NT2/D1 (cell line): ENCODE measurements around the gene RELT.

Source experiments
- DNase-seq: peaks from one replicate; pipeline ENCODE4 v3.0.0-alpha.2; 2011; ENCODE audit warnings: low read depth, low spot score
- H3K27me3 ChIP-seq: 2 replicates; pipeline ENCODE4 v1.6.0; 2011; ENCODE audit warnings: mild to moderate bottlenecking; ENCODE audit not compliant: insufficient read length, insufficient read depth
- H3K36me3 ChIP-seq: 2 replicates; pipeline ENCODE4 v1.6.1; 2011; ENCODE audit warnings: mild to moderate bottlenecking, low read length, mixed read lengths; ENCODE audit not compliant: insufficient read depth, insufficient read length
- H3K4me1 ChIP-seq: 2 replicates; pipeline ENCODE4 v1.5.1; 2011; ENCODE audit not compliant: insufficient read depth, insufficient read length
- H3K4me3 ChIP-seq: 2 replicates; pipeline ENCODE4 v1.5.1; 2011; ENCODE audit warnings: low read depth; ENCODE audit not compliant: insufficient read length
- H3K9ac ChIP-seq: 2 replicates; pipeline ENCODE4 v1.6.0; 2011; ENCODE audit warnings: low read depth; ENCODE audit not compliant: insufficient read length
- H3K9me3 ChIP-seq: 2 replicates; pipeline ENCODE4 v1.5.1; 2011; ENCODE audit warnings: mild to moderate bottlenecking, low read length; ENCODE audit not compliant: insufficient read depth
- SUZ12 ChIP-seq: IDR thresholded peaks from 2 replicates; pipeline ENCODE4 v1.6.1; 2011; ENCODE audit not compliant: insufficient read length, insufficient read depth; ENCODE audit errors: extremely low read depth
- YY1 ChIP-seq: IDR thresholded peaks from 2 replicates; pipeline ENCODE4 v1.6.1; 2011; ENCODE audit not compliant: insufficient read length, insufficient read depth
- ZNF274 ChIP-seq: IDR thresholded peaks from 2 replicates; pipeline ENCODE4 v1.6.1; 2011; ENCODE audit warnings: mild to moderate bottlenecking, low read depth, low read length

The RELT gene

DNA sequence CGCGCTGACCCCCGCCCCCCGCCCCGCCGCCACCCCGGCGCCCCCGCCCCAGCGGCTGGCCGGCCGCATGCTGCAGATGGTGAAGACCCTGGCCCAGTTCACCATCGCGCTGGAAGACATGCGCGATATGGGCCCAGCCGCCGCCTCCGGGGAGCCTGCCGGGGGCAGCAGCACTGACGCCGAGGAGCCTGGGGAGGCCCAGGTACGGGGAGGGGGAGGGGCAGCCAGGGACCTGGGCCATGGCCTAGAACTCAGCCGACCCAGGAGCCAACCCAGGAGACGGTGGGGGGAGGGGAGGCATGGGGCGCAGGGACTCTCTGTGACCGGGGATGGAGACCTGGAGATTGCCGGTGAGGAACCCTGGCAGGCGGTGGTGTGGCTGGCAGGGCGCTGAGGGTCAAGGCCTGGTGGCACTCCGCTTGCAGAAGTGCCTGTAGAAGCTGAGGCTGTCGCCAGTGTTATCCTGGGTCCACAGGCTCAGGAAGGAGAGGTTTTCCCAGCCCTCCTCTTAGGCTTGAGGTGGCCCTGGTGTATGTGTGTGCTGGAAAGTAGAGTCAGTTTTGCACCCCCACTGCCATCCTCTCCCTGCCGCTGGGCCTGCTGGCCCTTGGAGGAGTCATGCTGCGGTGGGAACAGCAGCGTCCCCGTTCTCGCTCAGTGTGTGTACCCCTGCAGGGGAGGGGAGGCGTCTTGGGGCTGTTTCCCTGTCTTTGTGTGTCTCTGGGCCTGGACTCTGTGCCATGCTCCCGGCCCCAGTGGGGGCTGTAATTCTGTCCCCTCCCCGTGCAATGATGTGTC, 32.9 kb upstream of the RELT start:
- H3K9ac ChIP-seq, result peak overlapping the region; percentile 63
- H3K36me3 ChIP-seq, result peaks cover 32% of the 10 kb centered on the region
- H3K9me3 ChIP-seq, result no peaks in the 10 kb centered on the region
- TF ChIP-seq ZNF274, result no peak
- TF ChIP-seq YY1, result no peak
- TF ChIP-seq SUZ12, result no peak
- H3K4me1 ChIP-seq, result peaks cover 22% of the 10 kb centered on the region
- no peak for DNase-seq
- peaks cover 15% of the 10 kb centered on the region for H3K27me3 ChIP-seq
- peak overlapping the region; percentile 8 for H3K4me3 ChIP-seq

DNA sequence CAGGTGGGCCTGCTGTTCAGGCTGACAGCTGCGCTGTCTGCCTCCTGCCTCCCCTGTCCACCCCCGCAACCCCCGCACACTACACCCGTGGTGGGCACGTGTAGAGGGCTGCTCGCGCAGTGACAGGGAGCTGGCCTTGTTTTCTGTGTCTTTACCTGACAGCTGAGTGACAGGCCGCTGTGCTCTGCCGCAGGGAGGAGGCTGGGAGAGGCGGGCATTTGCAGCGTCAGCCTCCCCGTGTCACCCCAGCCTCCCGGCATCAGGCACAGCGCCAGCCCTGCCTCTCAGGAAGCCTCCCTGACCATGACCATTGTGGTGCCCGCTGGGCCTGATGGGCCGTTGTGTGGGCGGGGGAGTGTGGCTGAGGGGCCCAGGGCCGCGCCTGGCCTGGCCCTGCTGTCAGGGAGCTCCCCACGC, 32.0 kb upstream of the RELT start:
- Histone ChIP-seq H3K4me3 (no peak overlapping the region), H3K9me3 (no peaks in the 10 kb centered on the region), H3K9ac (no peak overlapping the region), H3K27me3 (peaks cover 15% of the 10 kb centered on the region), H3K36me3 (peaks cover 35% of the 10 kb centered on the region), H3K4me1 (peaks cover 22% of the 10 kb centered on the region)
- no peak for TF ChIP-seq ZNF274
- TF ChIP-seq YY1, result no peak
- no peak for TF ChIP-seq SUZ12
- no peak for DNase-seq

DNA sequence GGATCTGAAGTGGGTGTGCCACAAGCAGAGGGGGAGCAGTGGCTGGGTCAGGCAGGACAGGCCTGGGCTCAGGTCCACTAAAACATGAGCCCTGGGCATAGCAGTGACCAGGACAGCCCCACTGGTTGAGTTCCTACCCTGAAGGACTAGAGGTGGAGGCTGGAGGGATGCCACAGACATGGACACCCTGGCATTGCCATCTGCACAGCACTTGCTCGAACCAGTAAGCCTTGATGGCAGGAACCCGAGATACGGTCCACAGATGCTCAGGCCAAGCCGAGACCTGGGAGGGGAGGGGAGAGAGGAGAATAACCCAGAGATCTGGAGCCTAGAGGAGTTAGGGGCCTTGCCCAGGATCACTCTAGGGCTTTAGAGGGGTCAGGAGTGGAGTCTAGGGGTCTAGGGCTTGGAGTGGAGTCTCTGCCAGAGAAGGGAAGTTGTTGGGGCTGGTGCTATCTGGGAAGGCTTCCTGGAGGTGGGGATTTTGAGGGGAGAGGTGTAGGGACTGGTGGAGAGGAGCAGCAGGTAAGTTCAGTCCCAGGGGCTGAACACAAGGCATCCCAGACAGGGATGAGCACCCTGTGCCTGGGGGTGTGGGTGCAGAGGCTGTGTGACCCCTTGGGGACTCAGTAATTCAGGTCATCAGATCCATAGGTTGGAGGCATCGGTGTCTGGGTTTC, 30.6 kb upstream of the RELT start:
- Histone ChIP-seq H3K36me3 (peaks cover 26% of the 10 kb centered on the region), H3K27me3 (peaks cover 15% of the 10 kb centered on the region), H3K4me3 (no peak overlapping the region), H3K9ac (no peak overlapping the region), H3K4me1 (peaks cover 10% of the 10 kb centered on the region), H3K9me3 (no peaks in the 10 kb centered on the region)
- no peak for DNase-seq
- TF ChIP-seq YY1, result no peak

DNA sequence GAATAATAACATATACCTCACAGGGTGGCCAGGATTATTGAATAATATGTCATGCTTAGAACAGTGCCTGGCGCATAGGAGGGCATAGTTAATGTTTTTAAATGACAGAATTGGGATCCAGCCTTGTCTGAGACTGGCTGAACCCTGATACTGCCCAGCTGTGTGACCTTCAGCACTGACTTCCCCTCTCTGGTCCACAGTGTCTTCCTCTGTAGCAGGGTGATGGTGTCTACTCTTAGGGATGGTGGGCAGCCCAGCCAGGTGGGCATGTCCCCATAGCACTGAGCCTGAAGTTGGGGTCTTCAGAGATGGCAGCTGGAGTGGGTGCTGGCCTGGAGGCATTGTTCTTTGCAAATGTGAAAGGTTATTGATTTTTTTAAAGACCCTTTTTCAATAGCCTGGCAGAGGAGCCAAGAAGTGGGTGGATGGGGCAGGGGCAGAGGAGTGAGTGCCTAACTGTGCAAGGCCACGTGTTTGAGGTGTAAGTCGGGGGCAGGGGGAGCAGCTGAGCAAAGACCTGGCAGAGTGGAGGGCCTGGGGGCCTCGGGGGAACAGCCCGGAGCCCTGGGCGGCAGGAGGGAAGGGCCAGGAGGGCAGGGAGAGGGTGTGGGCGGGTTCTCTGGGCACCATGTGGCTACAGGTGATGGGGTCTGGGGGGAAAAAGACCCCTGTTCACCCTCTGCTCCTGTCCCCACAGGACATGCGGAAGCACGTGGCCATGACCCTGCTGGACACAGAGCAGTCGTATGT, 29.8 kb upstream of the RELT start:
- H3K9ac ChIP-seq, result no peak overlapping the region
- H3K9me3 ChIP-seq, result no peaks in the 10 kb centered on the region
- no peak overlapping the region for H3K4me3 ChIP-seq
- H3K27me3 ChIP-seq, result peaks cover 15% of the 10 kb centered on the region
- peaks cover 10% of the 10 kb centered on the region for H3K4me1 ChIP-seq
- peaks cover 24% of the 10 kb centered on the region for H3K36me3 ChIP-seq
- TF ChIP-seq ZNF274 (no peak), SUZ12 (no peak), YY1 (no peak)
- no peak for DNase-seq

DNA sequence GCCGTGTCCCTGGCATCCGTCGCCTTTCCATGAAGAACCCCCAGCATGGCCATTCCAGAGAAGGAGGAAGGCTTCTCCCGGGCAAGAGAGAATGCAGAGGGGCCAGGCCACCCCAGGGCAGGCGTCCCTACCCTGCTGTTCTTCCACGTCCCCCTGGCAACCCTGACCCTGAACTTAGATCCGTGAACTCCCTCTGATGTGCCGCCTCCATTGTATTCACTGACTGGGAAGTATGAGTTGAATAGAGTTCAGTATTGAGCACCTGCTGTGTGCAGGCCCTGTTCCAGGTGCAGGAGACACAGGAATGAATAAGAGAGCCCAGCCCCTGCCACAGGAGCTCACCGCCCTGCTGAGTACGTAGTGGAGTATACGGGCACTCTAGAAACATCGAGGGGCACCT, 29.1 kb upstream of the RELT start:
- no peak for DNase-seq
- TF ChIP-seq ZNF274 (no peak), SUZ12 (no peak), YY1 (no peak)
- no peak overlapping the region for H3K4me3 ChIP-seq
- H3K4me1 ChIP-seq, result peaks cover 10% of the 10 kb centered on the region
- H3K36me3 ChIP-seq, result peaks cover 21% of the 10 kb centered on the region
- H3K9ac ChIP-seq, result no peak overlapping the region
- H3K9me3 ChIP-seq, result no peaks in the 10 kb centered on the region
- peaks cover 8% of the 10 kb centered on the region for H3K27me3 ChIP-seq

DNA sequence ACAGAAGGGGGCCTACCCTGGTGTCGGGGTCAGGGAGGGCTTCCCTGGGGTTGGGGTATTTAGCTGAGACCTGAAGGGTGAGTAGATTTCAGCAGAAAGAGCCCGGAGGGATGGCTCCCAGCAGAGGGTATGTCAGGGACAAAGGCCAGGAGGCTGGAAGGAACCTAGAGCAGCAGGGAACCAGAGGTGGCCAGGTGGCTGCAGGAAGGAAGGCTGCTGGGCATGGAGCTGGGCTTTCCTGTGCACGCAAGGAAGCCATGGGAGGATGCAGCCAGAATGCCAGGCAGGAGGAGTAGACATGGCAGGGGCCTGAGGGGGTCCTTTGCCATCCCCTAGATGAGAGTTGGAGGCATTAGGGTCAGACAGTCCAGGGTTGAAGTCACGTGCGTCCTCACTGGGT, 27.4 kb upstream of the RELT start:
- H3K9me3 ChIP-seq, result no peaks in the 10 kb centered on the region
- H3K4me1 ChIP-seq, result peaks cover 3% of the 10 kb centered on the region
- H3K9ac ChIP-seq, result no peak overlapping the region
- DNase-seq, result no peak
- TF ChIP-seq ZNF274, result no peak
- TF ChIP-seq YY1, result no peak
- TF ChIP-seq SUZ12, result no peak
- H3K4me3 ChIP-seq, result no peak overlapping the region
- no peaks in the 10 kb centered on the region for H3K27me3 ChIP-seq
- peaks cover 35% of the 10 kb centered on the region for H3K36me3 ChIP-seq

DNA sequence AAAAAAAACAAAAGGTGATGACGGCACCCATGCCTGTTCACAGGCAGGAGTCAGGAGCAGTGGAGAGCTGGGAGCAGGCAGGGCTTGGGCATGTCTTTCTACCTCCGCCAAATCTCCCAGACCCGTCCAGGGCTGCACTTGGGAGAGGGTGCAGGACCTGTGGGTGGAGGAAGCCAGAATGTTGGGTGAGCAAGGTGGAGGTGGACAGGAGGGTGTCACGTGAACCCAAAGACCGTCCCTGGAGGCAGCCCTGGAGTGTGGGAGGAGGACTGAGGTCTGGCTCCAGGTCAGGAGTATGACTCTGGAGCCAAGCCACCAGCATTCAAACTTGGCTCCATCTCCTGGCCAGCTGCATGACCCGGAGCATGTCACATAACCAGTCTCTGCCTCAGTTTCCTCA, 26.6 kb upstream of the RELT start:
- no peak for TF ChIP-seq SUZ12
- no peak for TF ChIP-seq YY1
- TF ChIP-seq ZNF274, result no peak
- H3K36me3 ChIP-seq, result peaks cover 39% of the 10 kb centered on the region
- no peaks in the 10 kb centered on the region for H3K4me1 ChIP-seq
- no peaks in the 10 kb centered on the region for H3K9me3 ChIP-seq
- no peak for DNase-seq
- H3K9ac ChIP-seq, result no peak overlapping the region
- no peak overlapping the region for H3K4me3 ChIP-seq
- no peaks in the 10 kb centered on the region for H3K27me3 ChIP-seq
